NK-92 treated with Interleukin-12 subunit alpha and Interleukin-12 subunit beta, amount 100 ng/mL, for 24 hours (cell line): ENCODE data around the gene STN1.
A peak's percentile ranks its signal among the peaks of the same experiment; 100 is the strongest.

ENCODE experiments used
- DNase-seq: peaks from one replicate; lab custom pipeline; 2025; lab: John Stamatoyannopoulos, UW

Gene STN1, protein sequence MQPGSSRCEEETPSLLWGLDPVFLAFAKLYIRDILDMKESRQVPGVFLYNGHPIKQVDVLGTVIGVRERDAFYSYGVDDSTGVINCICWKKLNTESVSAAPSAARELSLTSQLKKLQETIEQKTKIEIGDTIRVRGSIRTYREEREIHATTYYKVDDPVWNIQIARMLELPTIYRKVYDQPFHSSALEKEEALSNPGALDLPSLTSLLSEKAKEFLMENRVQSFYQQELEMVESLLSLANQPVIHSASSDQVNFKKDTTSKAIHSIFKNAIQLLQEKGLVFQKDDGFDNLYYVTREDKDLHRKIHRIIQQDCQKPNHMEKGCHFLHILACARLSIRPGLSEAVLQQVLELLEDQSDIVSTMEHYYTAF

DNA sequence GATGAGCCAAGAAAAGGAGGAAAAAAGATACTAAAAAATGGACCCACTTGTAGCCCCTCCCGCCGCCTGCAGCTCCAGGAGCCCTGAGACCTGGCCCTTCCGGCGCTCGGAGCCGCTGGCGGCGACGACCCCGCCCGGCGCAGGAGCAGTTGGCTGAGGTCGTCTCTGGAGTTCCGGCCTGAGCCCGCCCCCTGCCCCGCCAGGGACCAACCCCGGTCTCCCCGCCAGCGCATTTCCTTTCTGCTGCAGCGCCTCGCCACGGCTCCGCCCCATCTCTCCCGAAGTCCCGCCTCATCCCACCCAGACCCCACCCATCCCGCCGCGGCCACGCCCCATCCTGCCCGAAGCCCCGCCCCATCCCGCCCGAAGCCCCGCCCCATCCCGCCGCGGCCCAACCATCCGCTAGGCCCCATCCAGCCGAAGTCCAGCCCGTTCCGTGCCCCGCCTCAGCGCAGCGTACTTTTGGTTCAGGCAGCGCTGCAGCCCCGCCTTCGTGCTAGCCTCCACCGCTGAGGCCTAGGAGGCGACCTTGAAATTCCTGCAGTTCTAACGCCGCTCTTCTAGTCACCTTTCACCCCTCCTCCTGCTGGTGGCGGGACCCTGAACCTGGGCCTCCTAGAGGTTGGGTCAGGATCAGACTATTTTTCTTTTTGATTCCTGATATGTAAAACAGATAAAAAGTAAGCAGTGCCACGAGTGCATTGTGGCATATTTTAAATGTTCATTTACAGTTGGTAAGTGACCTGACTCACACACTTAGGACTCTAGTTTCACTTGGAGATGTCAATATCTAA, at the start of gene STN1:
TSS of gene STN1 (minus strand) at position 132 of the 794 bp plus-strand sequence. CDS start 590 bp downstream, outside the sequence.
- DNase-seq = peak; percentile 100

DNA sequence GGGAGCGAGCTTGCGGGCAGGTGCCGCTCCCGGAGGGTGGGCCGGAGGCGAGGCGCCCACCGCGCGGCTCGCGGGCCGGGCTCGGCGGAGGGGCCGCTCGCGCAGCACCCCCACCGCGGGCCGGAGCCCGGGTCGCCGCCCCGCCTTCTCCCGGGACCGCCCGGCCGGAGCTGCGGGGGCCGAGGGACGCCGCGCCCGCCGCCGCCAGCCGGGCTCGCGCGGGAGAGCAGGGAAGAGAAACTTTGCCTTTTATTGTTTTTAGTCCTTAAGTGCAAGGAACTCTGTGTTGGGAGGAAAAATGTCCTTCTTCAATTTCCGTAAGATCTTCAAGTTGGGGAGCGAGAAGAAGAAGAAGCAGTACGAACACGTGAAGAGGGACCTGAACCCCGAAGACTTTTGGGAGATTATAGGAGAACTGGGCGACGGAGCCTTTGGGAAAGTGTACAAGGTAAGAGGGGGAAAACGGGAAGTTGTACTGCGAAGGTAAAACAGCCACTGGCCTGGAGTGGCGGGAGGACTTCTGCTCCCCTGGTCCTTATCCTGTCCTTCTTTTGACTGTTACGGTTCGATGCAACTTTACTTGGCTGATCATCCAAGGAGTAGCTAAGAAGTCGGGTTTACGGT, 49.6 kb upstream of the STN1 start:
- DNase-seq = no peak

DNA sequence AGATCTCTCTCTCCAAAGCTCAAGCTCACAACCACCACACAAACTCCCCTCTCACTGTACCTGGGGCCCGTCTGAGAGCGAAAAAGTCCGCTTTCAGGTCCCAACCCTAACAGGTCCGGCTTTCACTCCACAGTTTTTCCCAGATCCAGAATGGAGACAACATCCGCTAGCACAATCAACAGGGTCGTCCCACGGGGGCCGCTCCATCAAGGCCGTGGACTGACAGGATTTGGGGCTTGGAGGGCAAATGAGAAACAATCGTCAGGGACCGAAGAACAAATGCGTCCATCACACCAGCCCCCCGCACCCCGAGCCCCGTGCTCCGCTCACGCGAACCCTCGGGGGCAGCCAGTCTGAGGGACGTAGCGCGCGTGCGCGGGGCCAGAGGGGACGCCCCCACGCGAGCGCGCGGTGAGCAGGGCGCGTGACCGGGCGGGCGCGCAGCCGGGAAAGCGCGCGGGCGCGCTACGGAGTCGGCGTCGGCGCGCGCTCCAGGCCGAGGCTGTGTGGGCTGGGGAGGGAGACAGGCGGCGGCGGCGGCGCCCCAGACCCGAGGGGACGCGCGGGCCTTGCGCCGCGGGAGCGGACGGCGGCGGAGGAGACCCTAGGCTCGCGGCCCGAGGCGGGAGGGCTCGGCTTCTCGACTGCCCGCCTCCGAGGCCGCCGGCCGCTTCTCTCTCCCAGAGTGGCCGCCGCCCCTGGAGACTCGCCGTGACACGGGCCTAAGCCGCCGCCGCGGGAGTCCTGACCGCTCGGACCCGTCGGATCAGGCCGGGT, 48.9 kb upstream of the STN1 start, which contains the start of gene SLK:
TSS of gene SLK (plus strand) at position 470 of the 777 bp plus-strand sequence. CDS start 606 bp downstream, outside the sequence.
- DNase-seq = peak; percentile 80

DNA sequence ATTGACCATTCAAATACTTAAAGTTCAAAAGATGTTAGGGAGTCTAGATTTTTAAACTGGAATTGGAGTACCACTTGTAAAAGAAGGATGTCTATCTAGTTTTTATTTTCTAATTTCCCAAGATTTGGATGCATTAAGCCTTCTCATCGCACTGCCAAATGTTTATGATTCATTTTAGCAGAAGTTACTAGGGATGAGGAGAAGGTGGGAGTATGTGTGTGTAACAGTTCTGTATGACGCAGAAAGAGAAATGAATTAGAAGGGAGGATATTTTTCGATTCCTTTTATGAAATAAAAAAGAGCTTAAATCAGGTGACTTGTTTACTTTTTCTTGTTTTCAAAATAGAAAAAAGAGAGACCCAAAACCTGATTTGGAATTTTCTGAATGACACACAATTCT, 42.1 kb upstream of the STN1 start:
- no peak for DNase-seq

DNA sequence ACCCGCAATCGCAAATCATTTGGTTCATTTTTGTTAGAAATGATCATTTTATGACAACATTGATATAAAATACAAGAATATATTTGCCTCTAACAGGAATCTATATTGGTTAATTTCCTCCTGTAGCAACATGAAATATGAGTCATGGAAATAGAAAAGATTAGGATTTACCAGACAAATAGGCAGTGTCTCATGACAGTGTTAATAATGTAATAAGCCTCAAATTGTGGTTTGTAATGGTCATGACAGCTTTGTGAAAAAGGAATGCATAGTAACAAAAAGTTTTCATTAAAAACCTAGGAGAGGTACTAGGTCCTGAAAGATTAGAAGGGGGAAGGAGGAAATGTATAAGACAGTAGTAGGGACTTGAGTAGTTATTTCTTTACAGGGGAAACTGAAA, 41.0 kb upstream of the STN1 start:
- no peak for DNase-seq

DNA sequence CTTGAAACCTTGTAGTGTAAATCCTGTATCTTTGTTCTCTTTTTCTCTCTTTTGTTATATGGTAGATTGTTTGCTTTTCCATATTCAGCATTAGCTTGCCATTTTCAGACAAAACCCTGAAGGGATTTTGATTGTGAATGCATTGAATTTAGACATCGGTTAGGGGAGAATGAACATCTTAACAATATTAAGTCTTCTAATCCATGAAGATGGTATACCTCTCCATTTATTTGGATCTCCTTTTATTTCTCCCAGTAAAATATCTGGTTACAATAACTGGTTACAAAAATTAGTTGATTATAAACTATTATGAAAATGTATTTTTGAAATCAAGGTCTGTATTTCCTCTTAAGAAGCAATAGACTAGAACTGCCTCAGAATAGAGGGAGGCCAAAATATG, 36.6 kb upstream of the STN1 start:
- DNase-seq = no peak

DNA sequence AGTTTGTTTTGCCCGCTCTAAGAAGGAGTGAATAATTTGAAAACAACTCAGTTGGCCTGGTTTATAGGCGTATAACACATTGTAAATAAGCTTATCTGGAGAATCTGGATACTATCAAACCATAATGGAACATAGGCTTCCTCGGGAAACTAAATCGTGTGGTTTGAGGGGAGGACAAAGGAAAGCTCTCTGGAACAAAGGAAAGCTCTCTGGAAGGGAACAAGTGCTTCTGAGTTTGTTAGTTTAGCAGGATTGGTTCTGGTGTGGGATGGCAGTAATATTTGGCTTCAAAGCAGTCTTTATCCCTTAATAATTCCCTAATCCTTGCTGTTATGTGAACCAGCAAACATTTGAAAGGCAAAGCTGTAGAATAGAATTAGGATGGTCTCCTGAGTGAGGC, 34.0 kb upstream of the STN1 start:
- no peak for DNase-seq

DNA sequence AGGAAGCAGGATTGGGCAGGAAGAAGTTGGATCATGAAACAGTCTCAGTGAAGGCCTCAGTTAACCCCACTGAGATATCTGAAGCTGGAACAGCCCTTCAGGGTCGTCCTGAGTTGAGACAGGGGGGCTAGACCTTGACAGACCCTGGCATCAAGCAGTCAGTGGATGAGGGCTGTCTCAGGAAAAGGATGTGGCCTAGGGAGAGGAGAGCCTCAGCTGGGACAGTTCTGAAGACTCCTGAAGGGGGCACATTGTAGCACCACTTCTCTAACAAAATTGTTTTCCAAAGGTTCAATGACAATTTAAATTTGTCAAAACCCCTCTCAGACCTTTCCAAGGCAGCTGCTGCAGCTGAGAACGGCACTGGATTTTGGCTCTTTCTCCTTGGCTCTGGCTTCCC, 33.2 kb upstream of the STN1 start:
- DNase-seq = no peak

DNA sequence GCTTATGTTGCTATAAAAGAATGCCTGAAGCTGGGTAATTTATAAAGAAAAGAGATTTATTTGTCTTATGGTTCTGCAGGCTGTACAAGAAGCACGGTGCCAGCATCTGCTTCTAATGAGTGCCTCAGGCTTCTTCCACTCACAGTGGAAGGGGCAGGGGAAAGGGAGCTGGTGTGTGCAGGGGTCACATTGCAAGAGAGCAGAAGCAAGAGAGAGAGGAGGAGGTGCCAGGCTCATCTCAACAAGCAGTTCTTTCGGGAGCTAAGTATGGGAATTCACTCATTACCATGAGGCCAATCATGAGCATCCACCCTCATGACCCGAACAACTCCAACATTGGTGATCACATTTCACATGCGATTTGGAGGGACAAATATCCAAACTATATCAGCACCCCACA, 31.7 kb upstream of the STN1 start:
- no peak for DNase-seq

DNA sequence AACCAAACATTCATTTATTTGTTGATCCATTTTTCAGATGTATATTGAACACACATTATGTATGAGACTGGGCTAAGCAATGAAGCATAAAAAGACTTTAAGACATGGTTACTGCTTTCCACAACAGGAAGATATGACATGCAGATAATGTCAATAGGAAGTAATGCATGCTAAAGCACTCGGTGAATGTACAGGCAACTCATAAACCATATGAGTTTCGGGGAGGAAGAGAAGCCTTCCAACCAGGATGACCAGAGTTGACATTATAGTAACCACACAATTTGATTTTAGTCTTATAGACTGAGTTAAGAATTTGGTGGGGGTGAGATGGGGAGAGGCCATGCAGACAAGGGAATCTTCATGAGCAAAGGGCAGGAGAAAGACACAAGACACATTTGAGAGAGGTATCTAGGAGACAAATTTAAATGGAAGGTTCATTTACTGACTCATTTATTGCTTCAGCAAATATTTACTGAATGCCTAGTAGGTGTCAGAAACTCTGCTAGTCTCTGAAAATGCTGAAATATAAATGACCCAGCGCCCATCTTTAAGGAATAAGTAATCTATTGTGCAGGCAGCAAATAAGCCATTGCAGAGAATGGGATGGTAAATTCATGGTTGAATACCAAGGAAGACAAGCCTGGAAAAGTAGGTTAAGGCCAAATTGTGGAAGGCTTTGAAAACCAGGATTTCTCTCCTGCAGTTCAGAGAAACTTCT, 30.0 kb upstream of the STN1 start:
- DNase-seq = no peak

DNA sequence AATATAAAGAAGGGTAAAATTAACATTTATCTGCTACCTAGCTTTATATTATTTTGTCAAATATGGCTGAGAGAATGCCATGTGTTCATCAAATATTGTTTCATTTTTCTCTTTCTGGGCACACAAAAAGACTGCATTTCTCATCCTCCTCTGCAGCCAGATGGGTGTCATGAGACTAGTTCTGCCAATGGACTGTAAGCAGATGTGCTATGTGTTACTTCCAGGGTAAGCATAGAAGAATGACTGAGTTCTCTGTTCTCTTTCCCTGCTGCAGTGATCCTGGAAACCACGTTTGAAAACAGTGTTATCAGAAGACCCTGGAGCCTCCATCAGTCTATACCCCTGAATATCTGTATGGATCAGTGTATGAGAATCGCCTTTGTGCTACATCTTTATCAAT, 24.9 kb upstream of the STN1 start:
- DNase-seq = no peak

DNA sequence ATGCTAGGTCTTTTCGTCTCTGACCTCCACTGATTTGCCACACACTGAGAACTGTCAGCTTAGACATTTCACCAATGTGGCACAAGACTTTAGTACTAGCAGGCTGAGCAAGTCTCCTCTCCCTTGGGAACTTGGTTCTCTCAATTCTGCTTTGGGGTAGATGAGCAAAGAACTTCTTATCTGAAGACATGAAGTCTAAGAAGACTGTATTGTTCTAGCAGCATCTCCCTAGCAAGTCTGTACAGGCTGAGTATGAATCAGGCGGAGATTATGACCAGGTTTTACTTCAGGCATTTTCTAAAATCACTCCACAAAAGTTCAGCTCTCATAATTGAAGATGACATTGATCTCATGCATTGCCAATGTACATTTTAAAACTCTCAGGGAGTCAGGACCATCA, 23.8 kb upstream of the STN1 start:
- no peak for DNase-seq

DNA sequence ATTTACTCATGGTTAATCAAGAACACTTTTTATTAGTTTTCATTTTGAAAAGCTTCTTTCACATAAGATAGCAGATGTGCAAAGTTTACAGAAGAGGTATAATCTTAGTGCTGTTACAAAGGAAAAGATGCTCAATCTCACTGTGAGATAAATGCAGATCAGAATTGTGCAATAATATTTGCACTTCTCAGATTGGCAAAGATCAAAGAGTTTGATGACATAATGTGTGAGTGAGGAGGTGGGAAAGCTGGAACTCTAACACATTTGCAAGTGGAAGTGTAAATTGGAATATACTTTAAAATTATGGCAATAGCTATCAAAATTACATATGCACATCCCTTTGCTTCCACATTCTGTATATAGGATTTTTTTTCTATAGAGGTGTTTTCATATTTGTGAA, 21.5 kb upstream of the STN1 start:
- no peak for DNase-seq

DNA sequence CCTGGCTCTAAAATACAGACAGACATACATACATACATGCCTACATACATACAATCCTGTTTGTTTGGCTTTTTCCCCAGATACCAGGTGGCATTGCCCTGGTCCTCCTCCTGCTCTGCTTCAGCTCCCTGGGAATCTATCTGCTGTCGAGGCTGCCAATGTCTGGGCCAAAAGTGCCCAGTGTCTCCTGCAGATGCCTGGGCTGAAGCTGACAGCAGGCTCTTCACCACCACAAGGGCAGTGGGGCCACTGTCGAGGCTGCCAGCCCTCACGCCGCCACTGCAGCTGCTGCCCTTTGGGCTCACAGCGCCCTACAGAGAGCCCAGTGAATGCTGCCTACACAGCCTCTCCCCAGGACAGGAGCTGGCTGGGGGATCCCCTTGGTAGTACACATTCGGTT, 18.0 kb upstream of the STN1 start:
- DNase-seq = no peak

DNA sequence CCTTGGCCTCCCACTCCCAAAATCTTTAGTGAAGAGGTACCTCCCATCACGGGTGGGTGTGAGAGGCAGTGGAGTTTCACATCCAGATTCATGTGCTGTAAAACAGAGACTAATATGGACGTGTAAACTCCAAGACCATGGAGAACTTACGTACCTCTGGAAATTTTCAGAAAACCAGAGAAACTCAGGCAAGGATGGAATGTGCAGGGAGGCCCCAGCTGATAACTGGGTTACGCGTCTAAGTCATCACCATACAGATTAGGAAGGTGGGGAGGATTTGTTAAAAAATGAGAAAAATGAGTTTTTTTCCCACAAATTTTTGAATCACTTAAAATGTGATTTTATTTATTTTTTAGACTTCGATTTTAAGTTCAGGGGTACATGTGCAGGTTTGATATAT, 16.3 kb upstream of the STN1 start:
- DNase-seq = no peak

DNA sequence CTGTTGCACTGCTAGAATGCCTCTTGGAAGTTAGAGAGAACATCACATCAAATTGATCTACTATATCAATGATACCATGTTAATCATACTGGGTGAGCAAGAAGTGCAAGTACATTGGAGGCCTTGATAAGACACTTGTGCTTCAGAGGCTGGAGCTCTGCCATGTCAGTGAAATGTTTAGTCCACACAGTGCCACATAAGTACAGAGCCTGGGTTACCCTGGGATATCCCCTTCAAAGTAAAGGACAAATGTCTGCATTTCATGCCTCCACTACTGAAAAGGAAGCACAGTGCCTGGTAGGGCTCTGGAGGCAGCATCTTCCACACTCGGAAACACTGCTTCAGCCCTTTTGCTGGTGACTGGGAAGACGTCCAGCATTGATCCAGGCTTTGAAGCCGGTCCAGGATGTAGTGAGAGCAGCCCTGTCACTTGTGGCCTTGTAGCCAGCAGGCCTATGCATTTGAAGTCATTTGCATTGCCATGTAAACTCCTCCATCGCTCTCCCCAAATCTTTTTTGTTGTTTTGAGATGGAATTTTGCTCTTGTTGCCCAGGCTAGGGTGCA, 15.7 kb upstream of the STN1 start:
- DNase-seq = no peak

DNA sequence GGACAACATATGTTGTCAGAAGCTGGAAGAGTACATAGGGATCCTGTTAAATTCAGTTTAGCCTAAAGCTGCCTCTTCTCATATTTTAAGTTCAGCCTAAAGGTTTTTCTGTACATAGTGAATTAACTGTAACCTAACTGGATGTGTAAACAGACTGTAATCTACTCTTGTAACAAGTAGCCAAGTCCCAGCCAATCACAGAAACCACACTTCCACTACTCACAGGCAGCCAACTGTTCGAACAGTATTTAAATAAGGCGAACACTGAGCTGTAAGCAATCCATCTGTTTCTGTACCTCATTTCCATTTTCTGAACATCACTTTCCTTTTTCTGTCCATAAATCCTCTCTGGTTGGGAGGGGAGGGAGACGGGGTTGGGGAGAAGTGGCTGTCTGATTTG, 15.0 kb upstream of the STN1 start:
- DNase-seq = no peak

DNA sequence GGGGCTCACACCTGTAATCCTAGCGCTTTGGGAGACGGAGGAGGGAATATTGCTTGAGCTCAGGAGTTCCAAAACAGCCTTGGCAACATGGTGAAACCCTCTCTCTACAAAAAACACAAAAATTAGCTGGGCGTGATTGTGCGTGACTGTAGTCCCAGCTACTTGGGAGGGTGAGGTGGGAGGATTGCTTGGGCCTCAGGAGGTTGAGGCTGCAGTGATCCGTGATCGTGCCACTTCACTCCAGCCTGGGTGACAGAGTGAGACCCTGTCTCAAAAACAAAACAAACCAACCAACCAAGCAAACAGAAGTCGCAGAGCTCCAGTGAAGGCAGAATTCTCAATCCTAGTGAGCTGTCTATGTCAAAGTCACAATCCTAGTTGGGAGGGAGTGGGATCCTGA, 14.3 kb upstream of the STN1 start:
- no peak for DNase-seq

DNA sequence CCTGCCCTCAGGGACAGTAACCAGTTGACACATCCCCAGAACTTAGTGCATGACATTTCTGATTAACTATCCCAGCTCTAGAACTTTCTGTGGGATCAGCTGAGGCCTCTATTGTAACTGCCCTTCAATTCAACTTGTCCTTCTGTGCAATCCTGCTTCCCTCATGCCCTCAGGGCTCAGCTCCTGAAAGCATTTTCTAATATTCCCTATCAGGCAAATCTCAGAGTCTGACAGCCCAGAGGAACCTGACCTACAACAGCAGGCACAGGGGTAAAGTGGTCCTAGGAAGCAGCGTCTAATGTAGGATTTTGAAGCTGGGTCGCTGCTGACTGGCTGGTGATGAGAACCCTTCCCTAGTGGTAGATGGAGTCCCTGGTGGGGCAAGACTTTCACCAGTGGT, 13.6 kb upstream of the STN1 start:
- DNase-seq = no peak

DNA sequence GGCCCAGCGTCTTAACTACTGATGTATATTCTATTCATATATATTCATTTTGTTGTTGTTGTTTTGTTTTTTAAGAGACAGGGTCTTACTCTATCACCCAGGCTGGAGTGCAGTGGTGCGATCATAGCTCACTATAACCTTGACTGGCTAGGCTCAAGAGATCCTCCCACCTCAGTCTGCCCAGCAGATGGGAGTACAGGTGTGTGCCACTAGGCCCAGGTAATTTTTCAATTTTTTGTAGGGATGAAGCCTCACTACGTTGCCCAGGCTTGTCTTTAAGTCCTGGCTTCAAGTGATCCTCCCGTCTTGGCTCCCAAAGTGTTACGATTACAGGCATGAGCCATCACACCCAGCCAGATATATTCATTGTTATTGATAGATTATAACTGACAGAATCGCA, 12.9 kb upstream of the STN1 start:
- no peak for DNase-seq

DNA sequence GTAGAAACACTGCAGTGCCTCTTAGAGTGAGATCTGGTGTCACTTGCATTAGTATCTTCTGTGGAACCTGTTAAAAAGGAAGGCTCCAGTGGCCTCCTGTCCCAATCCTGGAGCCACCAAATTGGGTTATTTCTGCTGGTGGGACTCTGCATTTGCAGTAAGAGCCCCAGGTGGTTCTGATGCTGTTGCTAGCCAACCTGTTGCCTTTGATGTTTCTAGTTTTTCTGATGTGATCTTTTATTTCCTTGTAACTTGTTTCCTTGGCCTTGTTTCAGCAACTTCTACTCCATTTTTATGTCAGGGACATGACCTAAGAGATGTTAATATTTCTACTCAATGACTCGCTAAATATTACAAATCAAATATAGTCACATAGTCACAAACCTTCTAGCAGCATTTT, 12.5 kb upstream of the STN1 start:
- no peak for DNase-seq
